ENCODE results near the gene BBX.

The BBX gene

DNA sequence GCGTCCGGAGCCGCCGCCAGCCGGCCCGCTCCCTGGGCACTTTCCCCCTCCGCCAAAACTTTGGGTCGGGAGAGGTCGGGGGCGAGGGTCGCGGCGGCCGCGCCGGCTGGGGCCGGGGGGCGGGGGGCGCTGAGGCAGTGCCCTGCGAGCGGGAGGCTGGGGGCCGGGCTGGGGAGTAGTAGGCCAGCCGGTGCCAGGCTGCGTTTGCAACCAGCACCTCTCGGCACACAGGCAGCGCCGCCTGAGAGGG, 452 bp downstream of the BBX start:
- no peak for TF ChIP-seq EZH2 (IDR thresholded peaks at IDR 0.05; ENCODE audit: borderline replicate concordance, low read depth, low read length, severe bottlenecking)
- TF ChIP-seq CTCF (IDR thresholded peaks at IDR 0.05; ENCODE audit: borderline replicate concordance, extremely low read depth, low read length, poor library complexity, severe bottlenecking), result no peak
- H3K79me2 ChIP-seq (ENCODE audit: insufficient read depth, low read length), result peaks cover 42% of the 10 kb centered on the region
- peak overlapping the region; percentile 71 for H3K9ac ChIP-seq (ENCODE audit: low read depth, low read length)
- H3K36me3 ChIP-seq (ENCODE audit: insufficient read depth, low read length), result peaks cover 16% of the 10 kb centered on the region; the same call in 1 of the 2 replicates
- peak overlapping the region; percentile 85 for H2AFZ ChIP-seq (ENCODE audit: low read depth, low read length)
- H3K4me3 ChIP-seq (ENCODE audit: low read depth in 1 of 2, low read length in 2 of 2), result peak overlapping the region; percentile 60 to 69
- peak; percentile 58 for ATAC-seq (ENCODE audit: insufficient read depth, low read depth)
- no peak for DNase-seq
- peak overlapping the region; percentile 85 for H3K27ac ChIP-seq (ENCODE audit: low read length)
- H3K4me2 ChIP-seq (ENCODE audit: insufficient read depth, low read length), result peak overlapping the region; percentile 83
- H4K20me1 ChIP-seq (ENCODE audit: insufficient read depth, low read length), result peaks cover 3% of the 10 kb centered on the region; the same call in 1 of the 2 replicates
- H3K4me1 ChIP-seq (ENCODE audit: insufficient read depth, low read length), result peaks cover 27% of the 10 kb centered on the region
- no peaks in the 10 kb centered on the region for H3K27me3 ChIP-seq (ENCODE audit: insufficient read depth, low read length, poor library complexity)
- H3K9me3 ChIP-seq (ENCODE audit: insufficient read depth, low read length, severe bottlenecking), result no peaks in the 10 kb centered on the region

GRCh38 chr3:107523539-107524325, 970 bp downstream of the BBX start:
- Histone ChIP-seq H3K4me3 (ENCODE audit: low read depth in 1 of 2, low read length in 2 of 2) (peak overlapping the region; percentile 60 to 69; a peak in 3 of 4 replicates), H3K9ac (ENCODE audit: low read depth, low read length) (peak overlapping the region; percentile 71), H3K4me1 (ENCODE audit: insufficient read depth, low read length) (peaks cover 27% of the 10 kb centered on the region), H3K4me2 (ENCODE audit: insufficient read depth, low read length) (peak overlapping the region; percentile 83), H4K20me1 (ENCODE audit: insufficient read depth, low read length) (peaks cover 3% of the 10 kb centered on the region; the same call in 1 of the 2 replicates), H2AFZ (ENCODE audit: low read depth, low read length) (peak overlapping the region; percentile 85), H3K79me2 (ENCODE audit: insufficient read depth, low read length) (peaks cover 46% of the 10 kb centered on the region), H3K27ac (ENCODE audit: low read length) (peak overlapping the region; percentile 85), H3K27me3 (ENCODE audit: insufficient read depth, low read length, poor library complexity) (no peaks in the 10 kb centered on the region), H3K9me3 (ENCODE audit: insufficient read depth, low read length, severe bottlenecking) (no peaks in the 10 kb centered on the region), H3K36me3 (ENCODE audit: insufficient read depth, low read length) (peaks cover 16% of the 10 kb centered on the region; the same call in 1 of the 2 replicates)
- ATAC-seq (ENCODE audit: insufficient read depth, low read depth), result peak; percentile 18
- TF ChIP-seq EZH2 (IDR thresholded peaks at IDR 0.05; ENCODE audit: borderline replicate concordance, low read depth, low read length, severe bottlenecking) (no peak), CTCF (IDR thresholded peaks at IDR 0.05; ENCODE audit: borderline replicate concordance, extremely low read depth, low read length, poor library complexity, severe bottlenecking) (no peak)
- DNase-seq, result peak; percentile 60

GRCh38 chr3:107524326-107524840, 1.6 kb downstream of the BBX start:
- H3K27me3 ChIP-seq (ENCODE audit: insufficient read depth, low read length, poor library complexity), result no peaks in the 10 kb centered on the region
- no peaks in the 10 kb centered on the region for H3K9me3 ChIP-seq (ENCODE audit: insufficient read depth, low read length, severe bottlenecking)
- peaks cover 3% of the 10 kb centered on the region; the same call in 1 of the 2 replicates for H4K20me1 ChIP-seq (ENCODE audit: insufficient read depth, low read length)
- ATAC-seq (ENCODE audit: insufficient read depth, low read depth), result no peak
- H3K36me3 ChIP-seq (ENCODE audit: insufficient read depth, low read length), result peaks cover 21% of the 10 kb centered on the region; the same call in 1 of the 2 replicates
- peak overlapping the region; percentile 85 for H2AFZ ChIP-seq (ENCODE audit: low read depth, low read length)
- TF ChIP-seq CTCF (IDR thresholded peaks at IDR 0.05; ENCODE audit: borderline replicate concordance, extremely low read depth, low read length, poor library complexity, severe bottlenecking), result no peak
- no peak for TF ChIP-seq EZH2 (IDR thresholded peaks at IDR 0.05; ENCODE audit: borderline replicate concordance, low read depth, low read length, severe bottlenecking)
- H3K4me2 ChIP-seq (ENCODE audit: insufficient read depth, low read length), result peak overlapping the region; percentile 83
- peaks cover 52% of the 10 kb centered on the region for H3K79me2 ChIP-seq (ENCODE audit: insufficient read depth, low read length)
- H3K9ac ChIP-seq (ENCODE audit: low read depth, low read length), result peak overlapping the region; percentile 71
- peak overlapping the region; percentile 85 for H3K27ac ChIP-seq (ENCODE audit: low read length)
- DNase-seq, result peak; percentile 10
- peaks cover 27% of the 10 kb centered on the region for H3K4me1 ChIP-seq (ENCODE audit: insufficient read depth, low read length)
- peak overlapping the region; percentile 60 to 69; a peak in 3 of 4 replicates for H3K4me3 ChIP-seq (ENCODE audit: low read depth in 1 of 2, low read length in 2 of 2)

Data from DND-41 (cell line).